Natural killer cell (primary cell): ENCODE measurements around the gene UBE2I. TPM values are rescaled to one million over a fixed set of nuclear protein-coding genes. Genes with fewer than 3 reads are reported as not detected.

Experiments used
- ATAC-seq, 3 donors: fragments of 150-1000 bp in 2 of 3; fragments of 200-7000 bp in 1 of 3; cut with Tn5 transposase; 1 replicate in 1 of 3; 2 replicates in 2 of 3; pipeline ENCODE4 v1.10.0; 2021; ENCODE audit warnings: mild to moderate bottlenecking in 2 of 3, moderate library complexity in 2 of 3
- DNase-seq, 2 donors: peaks; one replicate each; pipeline versions ENCODE4 v3.0.0 to v3.0.0-alpha.2; 2013 to 2021; ENCODE audit warnings: mixed read lengths in 1 of 2
- H3K27ac ChIP-seq: one replicate; pipeline ENCODE4 v1.5.1; 2013; ENCODE audit warnings: mild to moderate bottlenecking, low read length
- H3K27me3 ChIP-seq: one replicate; pipeline ENCODE4 v1.6.1; 2013; ENCODE audit warnings: low read length; ENCODE audit not compliant: control insufficient read depth, insufficient read depth
- H3K36me3 ChIP-seq: one replicate; pipeline ENCODE4 v1.6.1; 2013; ENCODE audit warnings: low read length; ENCODE audit not compliant: control insufficient read depth, insufficient read depth
- H3K4me1 ChIP-seq: one replicate; pipeline ENCODE4 v1.6.1; 2013; ENCODE audit warnings: low read length; ENCODE audit not compliant: control insufficient read depth, insufficient read depth
- H3K4me3 ChIP-seq: one replicate; pipeline ENCODE4 v1.5.1; 2013; ENCODE audit warnings: low read length
- H3K9me3 ChIP-seq: one replicate; pipeline ENCODE4 v1.6.1; 2013; ENCODE audit warnings: low read length; ENCODE audit not compliant: control insufficient read depth, insufficient read depth
- H3K27ac Mint-ChIP-seq, 2 donors: one replicate each; pipeline ENCODE4 v1.8.0; 2022; ENCODE audit warnings: mild to moderate bottlenecking in 2 of 2, mixed read lengths in 2 of 2, moderate library complexity in 1 of 2
- H3K27me3 Mint-ChIP-seq, 2 donors: one replicate each; pipeline ENCODE4 v1.8.0; 2022; ENCODE audit warnings: low read depth in 2 of 2, mixed read lengths in 2 of 2
- H3K36me3 Mint-ChIP-seq: one replicate; pipeline ENCODE4 v1.8.0; 2022; ENCODE audit warnings: mixed read lengths
- H3K4me1 Mint-ChIP-seq, 2 donors: one replicate each; pipeline ENCODE4 v1.8.0; 2022; ENCODE audit warnings: mixed read lengths in 2 of 2
- H3K4me3 Mint-ChIP-seq: one replicate; pipeline ENCODE4 v1.8.0; 2022; ENCODE audit warnings: mild to moderate bottlenecking, moderate library complexity, mixed read lengths
- H3K9me3 Mint-ChIP-seq, 2 donors: one replicate each; pipeline ENCODE4 v1.8.0; 2022; ENCODE audit warnings: mixed read lengths in 2 of 2
- CTCF ChIP-seq: fragments of 200-600 bp; IDR thresholded peaks from one replicate; pipeline ENCODE4 v1.8.0; 2022; ENCODE audit warnings: antibody characterized with exemption
- WGBS: methylation state at CpG from one replicate; pipeline ENCODE4 v1.1.7; 2013; ENCODE audit warnings: missing lambda C conversion rate; ENCODE audit not compliant: insufficient coverage; 5-methylcytosine and 5-hydroxymethylcytosine counted together
- intact Hi-C: fragments of 100-400 bp; cut with micrococcal nuclease; formaldehyde crosslinking; loops from one replicate; pipeline ENCODE4 v1.14.2; 2022
- total RNA-seq, 4 donors: library from RNA; stranded (reverse); fragments of 120-200 nt in 1 of 4; gene quantifications; one replicate each; pipeline versions ENCODE4 v1.2.3 to v1.2.4, GENCODE V29; 2013 to 2022

Gene UBE2I
- total RNA-seq, 3 donors from 2014 or later (not counting 1 experiment from before 2014, with no cell fraction given), result 367 to 412 (median 383) TPM

- H3K27ac ChIP-seq, result no peak overlapping the region
- Mint-ChIP-seq H3K9me3 (no peaks in the 10 kb centered on the region), H3K27ac (no peak overlapping the region), H3K27me3 (peaks cover 0 to 18% of the 10 kb centered on the region in 2 donors), H3K4me3 (no peak overlapping the region), H3K36me3 (no peaks in the 10 kb centered on the region), H3K4me1 (peaks cover 0 to 10% of the 10 kb centered on the region in 2 donors)
- peaks cover 5% of the 10 kb centered on the region for H3K4me1 ChIP-seq
- H3K36me3 ChIP-seq, result no peaks in the 10 kb centered on the region
- no peaks in the 10 kb centered on the region for H3K27me3 ChIP-seq
- no peaks in the 10 kb centered on the region for H3K9me3 ChIP-seq
- TF ChIP-seq CTCF, result no peak
- DNase-seq (no peak), ATAC-seq (no peak)
- 81% methylated on average over 30 of the region's 30 CpGs for WGBS
- intact Hi-C loops, result no loop called here
- no peak overlapping the region for H3K4me3 ChIP-seq
Measured at GRCh38 chr16:1275791-1276579, 33.5 kb upstream of the UBE2I start.

GRCh38 chr16:1276580-1276878 is 32.9 kb upstream of the UBE2I start:
- intact Hi-C loops, result no loop called here

GRCh38 chr16:1277151-1277598 is 32.3 kb upstream of the UBE2I start:
- Histone ChIP-seq H3K4me3 (no peak overlapping the region), H3K27ac (no peak overlapping the region), H3K27me3 (no peaks in the 10 kb centered on the region), H3K4me1 (no peaks in the 10 kb centered on the region), H3K9me3 (no peaks in the 10 kb centered on the region), H3K36me3 (no peaks in the 10 kb centered on the region)
- ATAC-seq (no peak), DNase-seq (no peak)
- Mint-ChIP-seq H3K4me1 (peaks cover 0 to 4% of the 10 kb centered on the region in 2 donors), H3K9me3 (no peaks in the 10 kb centered on the region), H3K27ac (no peak overlapping the region), H3K36me3 (no peaks in the 10 kb centered on the region), H3K27me3 (peaks cover 0 to 13% of the 10 kb centered on the region in 2 donors), H3K4me3 (no peak overlapping the region)
- TF ChIP-seq CTCF, result no peak
- intact Hi-C loops, result no loop called here
- WGBS, result 76% methylated on average over 19 of the region's 19 CpGs

More at GRCh38 chr16:1276580-1276878, 32.9 kb upstream of the UBE2I start:
- no peak for TF ChIP-seq CTCF
- Mint-ChIP-seq H3K4me3 (no peak overlapping the region), H3K27me3 (peaks cover 0 to 13% of the 10 kb centered on the region in 2 donors), H3K36me3 (no peaks in the 10 kb centered on the region), H3K9me3 (no peaks in the 10 kb centered on the region), H3K27ac (no peak overlapping the region), H3K4me1 (peaks cover 0 to 5% of the 10 kb centered on the region in 2 donors)
- no peak for DNase-seq
- Histone ChIP-seq H3K4me1 (peaks cover 5% of the 10 kb centered on the region), H3K27ac (no peak overlapping the region), H3K36me3 (no peaks in the 10 kb centered on the region), H3K9me3 (no peaks in the 10 kb centered on the region), H3K27me3 (no peaks in the 10 kb centered on the region), H3K4me3 (no peak overlapping the region)
- ATAC-seq, result no peak
- 91% methylated on average over 14 of the region's 14 CpGs for WGBS
